ENCODE results near the gene PZP.

Gene PZP

GRCh38 chr12:9122091-9122609, 86.0 kb downstream of the PZP start:
- no peak for DNase-seq

DNA sequence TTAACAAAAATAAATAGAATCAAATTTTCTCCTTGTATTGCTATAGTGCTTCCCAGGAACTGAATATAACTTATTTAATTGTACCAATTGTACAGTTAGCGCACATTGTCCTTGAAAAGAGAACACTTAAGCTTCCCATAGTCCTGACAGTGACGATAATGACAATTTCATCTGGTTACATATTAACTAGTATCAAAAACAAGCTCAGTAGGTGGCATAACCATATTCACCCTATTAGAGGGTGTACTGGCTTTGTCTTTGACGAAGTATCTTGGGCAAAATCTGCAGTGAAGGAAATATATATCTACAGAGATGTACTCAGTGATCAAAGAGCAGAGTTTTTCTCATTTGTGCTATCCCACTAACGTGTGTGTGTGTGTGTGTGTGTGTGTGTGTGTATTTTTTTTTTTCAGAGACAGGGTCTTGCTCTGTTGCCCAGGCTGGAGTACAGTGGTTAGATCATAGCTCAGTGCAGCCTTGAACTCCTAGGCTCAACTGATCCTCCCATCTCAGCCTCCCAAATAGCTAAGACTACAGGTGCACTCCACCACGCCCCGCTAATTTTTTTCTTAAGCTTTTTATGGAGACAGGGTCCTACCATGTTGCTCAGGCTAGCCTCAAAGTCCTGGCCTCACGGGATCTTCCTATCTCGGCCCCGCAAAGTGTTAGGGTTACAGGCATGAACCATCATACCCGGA, 87.6 kb downstream of the PZP start:
- no peak for DNase-seq

GRCh38 chr12:9118158-9118557, 90.0 kb downstream of the PZP start:
- DNase-seq: no peak

GRCh38 chr12:9115731-9116559, 92.2 kb downstream of the PZP start, which contains the start of gene A2M:
A2M (minus strand) TSS chr12:9115919; CDS start chr12:9115849, 70 bp downstream.
- DNase-seq: no peak

DNA sequence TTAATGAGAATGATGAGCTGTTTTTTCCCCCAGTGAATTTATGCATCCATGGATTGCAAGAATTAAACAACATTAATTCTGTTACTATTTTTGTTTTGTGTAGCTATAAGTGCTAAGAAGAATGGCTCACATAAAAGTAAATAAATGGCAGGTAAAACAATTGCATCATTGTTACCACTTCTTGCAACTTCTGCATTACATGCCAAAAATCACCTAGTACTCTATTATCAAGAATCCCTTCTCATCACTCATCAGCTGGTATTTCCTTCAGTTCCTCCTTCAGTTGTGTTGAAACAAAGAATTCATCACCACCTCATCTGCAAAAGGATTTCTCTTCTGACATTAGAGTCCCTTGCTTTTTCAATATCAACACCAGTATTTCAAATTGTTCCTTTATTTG, 93.2 kb downstream of the PZP start:
- DNase-seq: no peak

DNA sequence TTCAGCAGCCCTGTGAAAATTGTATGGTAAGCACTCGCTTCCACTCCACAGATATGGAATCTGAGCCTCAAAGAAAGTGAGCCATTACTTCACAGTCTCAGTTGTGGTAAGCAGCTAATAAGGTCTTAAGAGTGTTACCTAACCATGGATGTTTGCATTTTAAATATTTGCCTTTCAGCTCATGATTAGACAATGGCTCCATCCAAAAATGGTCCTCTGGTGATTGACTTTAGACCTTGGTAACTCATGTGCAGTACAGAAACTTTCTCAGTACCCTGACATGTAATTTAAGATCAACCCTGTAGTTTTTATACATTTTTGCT, 94.2 kb downstream of the PZP start:
- no peak for DNase-seq

GRCh38 chr12:9113296-9113986, 94.8 kb downstream of the PZP start:
- DNase-seq: no peak

- no peak for DNase-seq
These were observed 95.9 kb downstream of the PZP start for GRCh38 chr12:9112076-9112853.

- DNase-seq: no peak
These were observed 96.7 kb downstream of the PZP start for GRCh38 chr12:9111525-9111924.

DNA sequence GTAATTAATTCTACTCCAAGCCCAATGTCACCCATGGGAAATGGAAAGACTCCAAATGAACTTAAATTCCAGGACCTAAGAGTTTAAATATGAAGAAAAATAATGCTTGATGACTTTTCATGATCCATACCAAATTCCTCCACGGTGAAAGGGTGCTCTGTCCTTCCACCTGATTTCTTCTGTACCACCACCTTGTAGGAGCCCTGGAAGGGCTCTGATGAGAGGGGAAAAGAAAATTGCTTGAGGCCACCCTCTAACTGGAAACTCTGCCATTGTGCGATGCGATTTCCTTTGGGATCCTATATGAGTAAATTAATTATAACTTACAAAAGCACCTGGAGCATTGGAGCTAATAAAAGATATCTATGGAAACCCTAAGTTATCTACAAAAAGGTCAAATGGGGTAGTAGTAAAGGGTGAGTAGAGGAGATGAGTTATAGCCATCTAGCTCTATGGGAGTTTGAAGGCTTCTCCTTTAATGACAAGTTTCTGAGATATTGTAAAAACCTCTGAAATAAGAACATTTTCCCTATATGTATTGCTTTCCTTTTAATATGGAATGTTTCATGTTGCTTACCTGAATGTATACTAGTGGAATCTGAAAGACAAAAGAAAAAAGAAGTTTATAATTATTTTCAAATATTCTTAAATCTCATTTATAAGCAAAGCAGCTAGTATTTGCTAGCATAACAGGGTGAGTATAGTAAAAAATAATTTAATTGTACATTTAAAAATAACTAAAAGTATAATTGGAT, 98.3 kb downstream of the PZP start:
- no peak for DNase-seq

- no peak for DNase-seq
These were observed 99.0 kb downstream of the PZP start for GRCh38 chr12:9109213-9109522.

- DNase-seq: no peak
These were observed 99.5 kb downstream of the PZP start for GRCh38 chr12:9108504-9109212.

DNA sequence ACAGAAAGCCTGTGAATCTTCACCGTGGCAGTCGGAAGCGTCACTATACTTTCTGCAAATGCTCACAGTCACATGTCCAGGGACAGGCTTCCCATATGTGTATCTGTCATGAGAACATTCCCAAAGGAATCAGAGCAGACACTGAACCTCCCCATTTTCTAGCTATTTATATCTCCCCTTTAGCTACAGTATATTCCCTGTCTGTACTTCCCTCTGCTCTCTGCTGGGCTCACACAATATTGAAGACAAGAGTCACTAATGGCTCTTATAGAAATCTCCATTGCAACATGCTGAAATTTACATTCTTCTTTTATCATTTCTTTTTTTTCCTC, 100.7 kb downstream of the PZP start:
- no peak for DNase-seq

DNA sequence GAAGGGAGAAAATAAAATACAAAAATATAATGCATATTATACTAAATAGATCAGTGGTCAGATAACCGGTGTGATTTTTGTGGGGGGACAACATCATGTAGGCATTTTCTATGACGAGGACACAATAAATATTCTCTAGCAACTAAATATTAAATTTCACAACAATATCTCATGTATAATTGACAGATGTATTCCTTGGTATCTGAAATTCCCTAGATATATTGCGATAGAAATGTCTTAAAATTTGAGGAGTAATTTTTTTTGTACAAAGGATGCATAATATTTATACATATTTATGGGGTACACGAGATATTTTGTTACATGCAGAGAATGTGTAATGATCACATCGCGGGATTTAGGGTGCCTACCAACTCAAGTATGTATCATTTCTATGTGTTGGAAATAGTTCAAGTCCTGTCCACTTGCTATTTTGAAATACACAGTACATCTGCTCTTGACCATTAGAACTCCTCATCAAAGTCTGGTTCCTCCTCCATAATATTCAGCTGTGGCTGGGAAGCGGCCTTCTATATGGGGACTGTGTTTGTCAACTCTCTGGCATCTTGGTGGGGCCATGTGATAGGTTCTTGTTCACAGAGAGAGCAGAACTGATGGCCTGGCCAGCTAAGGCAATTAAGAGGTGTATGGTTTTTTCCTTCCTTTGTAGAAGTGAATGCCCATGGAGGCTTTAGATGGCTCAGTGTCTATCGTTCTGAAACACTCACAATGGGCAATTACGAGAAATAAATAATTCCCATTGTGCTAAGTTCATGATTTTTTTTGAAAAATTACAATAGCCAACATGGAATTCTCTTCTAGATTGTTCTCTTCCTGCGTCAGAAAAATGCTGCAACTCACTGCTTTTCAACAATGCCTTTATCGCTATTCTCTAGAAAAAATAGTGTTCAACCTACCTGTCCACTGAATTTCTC, 101.3 kb downstream of the PZP start:
- no peak for DNase-seq

GRCh38 chr12:9106067-9106466, 102.1 kb downstream of the PZP start:
- DNase-seq: no peak

DNA sequence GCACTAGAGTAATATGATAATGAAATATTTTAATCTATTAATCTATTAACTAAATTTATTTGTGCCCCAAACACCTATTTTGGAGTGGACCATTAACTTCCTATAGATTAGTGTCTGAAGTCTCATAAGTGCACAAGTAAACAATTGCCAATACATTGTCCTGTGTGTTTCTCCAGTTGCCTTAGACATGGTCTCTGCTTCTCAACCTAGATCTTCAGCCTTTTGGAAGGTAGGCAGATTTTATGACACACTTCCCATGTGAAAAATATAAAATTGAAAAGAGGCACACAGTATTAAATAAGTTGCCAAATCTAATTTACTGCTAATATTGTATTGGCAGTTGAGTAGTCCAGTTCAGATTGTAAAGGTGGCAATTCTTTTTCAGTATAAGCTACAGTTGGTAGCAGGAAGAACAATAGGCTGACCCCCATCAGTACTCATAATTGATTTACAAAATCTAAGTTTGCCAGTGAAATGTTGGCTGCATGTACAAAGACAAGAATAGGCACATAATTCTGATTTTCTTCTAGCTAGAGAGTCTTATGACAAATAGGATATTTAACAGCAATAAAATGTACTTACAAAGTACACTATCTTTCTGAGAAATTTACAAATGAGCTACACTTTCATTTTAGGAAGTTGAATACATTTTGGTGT, 103.3 kb downstream of the PZP start:
- no peak for DNase-seq

DNA sequence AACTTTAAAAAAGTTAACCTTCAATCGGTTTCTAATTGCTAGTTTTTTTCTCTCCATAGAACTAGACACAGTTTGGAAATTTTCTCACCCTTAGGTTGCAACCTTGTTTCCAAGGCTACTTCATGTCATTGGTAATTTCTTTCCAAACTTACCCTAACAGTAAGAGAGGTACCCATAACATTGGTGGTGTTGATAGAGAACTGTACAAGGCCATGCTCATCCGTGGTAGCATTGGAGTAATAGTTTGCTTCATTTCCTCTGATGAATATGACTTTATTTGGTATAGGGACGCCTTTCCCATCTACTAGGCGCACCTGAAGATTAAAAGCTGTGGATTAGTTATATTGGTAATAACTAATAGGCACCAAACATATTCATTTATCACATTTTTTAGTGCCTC, 104.1 kb downstream of the PZP start:
- DNase-seq: no peak

DNA sequence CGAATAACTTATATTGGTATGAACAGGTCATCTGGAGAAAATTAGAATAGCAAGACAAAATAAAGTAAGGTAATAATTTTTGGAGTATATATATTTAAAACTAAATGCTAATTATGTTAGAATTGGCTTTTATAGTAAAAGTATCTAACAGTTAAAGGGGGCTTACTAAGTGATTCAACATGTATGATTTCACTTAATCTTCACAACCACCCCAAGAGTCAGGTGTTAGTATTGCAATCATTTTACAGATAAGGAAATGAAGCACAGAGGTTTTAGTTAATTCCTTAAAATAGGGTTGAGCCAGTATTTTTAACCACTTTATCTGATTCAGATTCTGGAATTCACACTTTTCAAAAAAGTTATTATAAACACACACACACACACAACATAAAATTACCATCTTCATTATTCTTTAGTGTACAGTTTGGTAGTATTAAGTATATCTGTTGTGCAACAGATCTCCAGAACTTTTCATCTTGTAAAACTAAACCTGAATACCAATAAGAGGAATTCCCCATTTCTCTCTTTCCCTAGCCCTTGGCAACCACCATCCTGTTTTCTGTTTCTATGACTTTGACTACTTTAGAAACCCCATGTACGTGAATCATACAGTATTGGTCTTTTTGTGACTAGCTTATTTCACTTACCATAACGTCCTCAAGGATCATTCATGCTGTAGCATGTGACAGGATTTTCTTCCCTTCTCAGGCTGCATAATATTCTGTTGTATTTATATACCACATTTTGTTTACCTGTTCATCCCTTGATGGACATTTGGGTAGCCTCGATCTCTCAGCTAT, 104.9 kb downstream of the PZP start:
- no peak for DNase-seq

- no peak for DNase-seq
These were observed 107.0 kb downstream of the PZP start for GRCh38 chr12:9101018-9101687.

Measured in NK-92 treated with Interleukin-12 subunit alpha and Interleukin-12 subunit beta, amount 100 ng/mL, for 24 hours (cell line).